ENCODE results near the gene CD200R1L.

DNA sequence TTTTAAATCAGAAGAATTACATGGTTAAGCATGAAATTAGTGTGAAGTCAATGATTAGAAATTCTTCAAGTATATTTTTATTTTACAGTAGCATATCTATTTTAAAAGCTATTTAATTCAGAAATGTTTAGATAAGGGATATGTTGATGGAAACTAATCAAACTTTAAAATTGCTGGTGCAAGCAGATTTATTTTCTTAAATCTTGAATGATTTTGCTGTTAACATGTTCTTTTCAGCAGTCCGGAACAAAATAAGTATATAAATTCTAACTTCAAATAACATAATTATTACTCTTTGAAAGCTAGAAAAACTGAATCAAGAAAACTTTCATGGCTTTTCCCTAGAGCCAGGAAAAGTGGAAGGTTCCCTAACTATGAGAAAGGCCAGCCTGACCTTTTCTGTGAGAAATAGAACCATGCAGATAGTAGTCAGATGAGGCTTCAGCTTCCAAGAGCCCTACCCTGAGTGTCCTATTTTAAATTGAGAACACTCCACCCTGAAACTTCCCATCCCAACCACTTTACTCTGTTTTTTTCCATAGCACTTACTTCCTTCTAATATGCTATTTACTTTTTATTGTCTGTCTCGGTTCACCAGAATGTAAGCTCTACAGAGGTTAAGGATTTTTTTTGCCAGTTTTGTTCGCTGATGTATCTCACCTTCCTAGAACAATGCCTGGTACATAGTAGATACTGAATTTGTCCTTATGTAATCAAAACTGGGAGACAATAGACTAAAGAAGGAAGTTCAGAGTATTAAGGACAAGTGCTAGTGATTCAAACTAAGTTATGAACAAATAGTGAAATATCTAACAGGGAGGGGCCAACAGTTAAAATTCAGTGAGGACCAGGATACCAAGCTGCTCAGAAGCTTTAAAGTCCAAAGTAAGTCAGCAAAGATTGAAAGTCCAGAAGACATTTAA lies 66.8 kb downstream of the CD200R1L start:
- TF ChIP-seq, protein P1, sequence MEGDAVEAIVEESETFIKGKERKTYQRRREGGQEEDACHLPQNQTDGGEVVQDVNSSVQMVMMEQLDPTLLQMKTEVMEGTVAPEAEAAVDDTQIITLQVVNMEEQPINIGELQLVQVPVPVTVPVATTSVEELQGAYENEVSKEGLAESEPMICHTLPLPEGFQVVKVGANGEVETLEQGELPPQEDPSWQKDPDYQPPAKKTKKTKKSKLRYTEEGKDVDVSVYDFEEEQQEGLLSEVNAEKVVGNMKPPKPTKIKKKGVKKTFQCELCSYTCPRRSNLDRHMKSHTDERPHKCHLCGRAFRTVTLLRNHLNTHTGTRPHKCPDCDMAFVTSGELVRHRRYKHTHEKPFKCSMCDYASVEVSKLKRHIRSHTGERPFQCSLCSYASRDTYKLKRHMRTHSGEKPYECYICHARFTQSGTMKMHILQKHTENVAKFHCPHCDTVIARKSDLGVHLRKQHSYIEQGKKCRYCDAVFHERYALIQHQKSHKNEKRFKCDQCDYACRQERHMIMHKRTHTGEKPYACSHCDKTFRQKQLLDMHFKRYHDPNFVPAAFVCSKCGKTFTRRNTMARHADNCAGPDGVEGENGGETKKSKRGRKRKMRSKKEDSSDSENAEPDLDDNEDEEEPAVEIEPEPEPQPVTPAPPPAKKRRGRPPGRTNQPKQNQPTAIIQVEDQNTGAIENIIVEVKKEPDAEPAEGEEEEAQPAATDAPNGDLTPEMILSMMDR (conservative IDR thresholded peaks at IDR 0.05; ENCODE audit: low read depth in 2 of 2): no peak
- TF ChIP-seq JUNB (IDR thresholded peaks at IDR 0.05; ENCODE audit: unreplicated experiment) (no peak), POLR2AphosphoS5 (IDR thresholded peaks at IDR 0.05; ENCODE audit: low read depth) (no peak), EZH2phosphoT487 (IDR thresholded peaks at IDR 0.05; ENCODE audit: unreplicated experiment) (no peak), EZH2 (IDR thresholded peaks at IDR 0.05; ENCODE audit: low read depth, unreplicated experiment) (no peak), NANOG (IDR thresholded peaks at IDR 0.05; ENCODE audit: borderline replicate concordance) (no peak), ZNF114 (CRISPR knock-in tag; IDR thresholded peaks at IDR 0.05) (no peak), CREB1 (CRISPR knock-in tag; IDR thresholded peaks at IDR 0.05; ENCODE audit: low read depth) (no peak), STAT1 (IDR thresholded peaks at IDR 0.05; ENCODE audit: unreplicated experiment) (no peak), ZNF331 (CRISPR knock-in tag; IDR thresholded peaks at IDR 0.05; ENCODE audit: low read depth) (no peak)
- TF ChIP-seq, protein P2, sequence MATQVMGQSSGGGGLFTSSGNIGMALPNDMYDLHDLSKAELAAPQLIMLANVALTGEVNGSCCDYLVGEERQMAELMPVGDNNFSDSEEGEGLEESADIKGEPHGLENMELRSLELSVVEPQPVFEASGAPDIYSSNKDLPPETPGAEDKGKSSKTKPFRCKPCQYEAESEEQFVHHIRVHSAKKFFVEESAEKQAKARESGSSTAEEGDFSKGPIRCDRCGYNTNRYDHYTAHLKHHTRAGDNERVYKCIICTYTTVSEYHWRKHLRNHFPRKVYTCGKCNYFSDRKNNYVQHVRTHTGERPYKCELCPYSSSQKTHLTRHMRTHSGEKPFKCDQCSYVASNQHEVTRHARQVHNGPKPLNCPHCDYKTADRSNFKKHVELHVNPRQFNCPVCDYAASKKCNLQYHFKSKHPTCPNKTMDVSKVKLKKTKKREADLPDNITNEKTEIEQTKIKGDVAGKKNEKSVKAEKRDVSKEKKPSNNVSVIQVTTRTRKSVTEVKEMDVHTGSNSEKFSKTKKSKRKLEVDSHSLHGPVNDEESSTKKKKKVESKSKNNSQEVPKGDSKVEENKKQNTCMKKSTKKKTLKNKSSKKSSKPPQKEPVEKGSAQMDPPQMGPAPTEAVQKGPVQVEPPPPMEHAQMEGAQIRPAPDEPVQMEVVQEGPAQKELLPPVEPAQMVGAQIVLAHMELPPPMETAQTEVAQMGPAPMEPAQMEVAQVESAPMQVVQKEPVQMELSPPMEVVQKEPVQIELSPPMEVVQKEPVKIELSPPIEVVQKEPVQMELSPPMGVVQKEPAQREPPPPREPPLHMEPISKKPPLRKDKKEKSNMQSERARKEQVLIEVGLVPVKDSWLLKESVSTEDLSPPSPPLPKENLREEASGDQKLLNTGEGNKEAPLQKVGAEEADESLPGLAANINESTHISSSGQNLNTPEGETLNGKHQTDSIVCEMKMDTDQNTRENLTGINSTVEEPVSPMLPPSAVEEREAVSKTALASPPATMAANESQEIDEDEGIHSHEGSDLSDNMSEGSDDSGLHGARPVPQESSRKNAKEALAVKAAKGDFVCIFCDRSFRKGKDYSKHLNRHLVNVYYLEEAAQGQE (IDR thresholded peaks at IDR 0.05; ENCODE audit: unreplicated experiment): no peak
- TF ChIP-seq, protein P3, sequence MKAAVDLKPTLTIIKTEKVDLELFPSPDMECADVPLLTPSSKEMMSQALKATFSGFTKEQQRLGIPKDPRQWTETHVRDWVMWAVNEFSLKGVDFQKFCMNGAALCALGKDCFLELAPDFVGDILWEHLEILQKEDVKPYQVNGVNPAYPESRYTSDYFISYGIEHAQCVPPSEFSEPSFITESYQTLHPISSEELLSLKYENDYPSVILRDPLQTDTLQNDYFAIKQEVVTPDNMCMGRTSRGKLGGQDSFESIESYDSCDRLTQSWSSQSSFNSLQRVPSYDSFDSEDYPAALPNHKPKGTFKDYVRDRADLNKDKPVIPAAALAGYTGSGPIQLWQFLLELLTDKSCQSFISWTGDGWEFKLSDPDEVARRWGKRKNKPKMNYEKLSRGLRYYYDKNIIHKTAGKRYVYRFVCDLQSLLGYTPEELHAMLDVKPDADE (IDR thresholded peaks at IDR 0.05): no peak
- TF ChIP-seq, protein P4, sequence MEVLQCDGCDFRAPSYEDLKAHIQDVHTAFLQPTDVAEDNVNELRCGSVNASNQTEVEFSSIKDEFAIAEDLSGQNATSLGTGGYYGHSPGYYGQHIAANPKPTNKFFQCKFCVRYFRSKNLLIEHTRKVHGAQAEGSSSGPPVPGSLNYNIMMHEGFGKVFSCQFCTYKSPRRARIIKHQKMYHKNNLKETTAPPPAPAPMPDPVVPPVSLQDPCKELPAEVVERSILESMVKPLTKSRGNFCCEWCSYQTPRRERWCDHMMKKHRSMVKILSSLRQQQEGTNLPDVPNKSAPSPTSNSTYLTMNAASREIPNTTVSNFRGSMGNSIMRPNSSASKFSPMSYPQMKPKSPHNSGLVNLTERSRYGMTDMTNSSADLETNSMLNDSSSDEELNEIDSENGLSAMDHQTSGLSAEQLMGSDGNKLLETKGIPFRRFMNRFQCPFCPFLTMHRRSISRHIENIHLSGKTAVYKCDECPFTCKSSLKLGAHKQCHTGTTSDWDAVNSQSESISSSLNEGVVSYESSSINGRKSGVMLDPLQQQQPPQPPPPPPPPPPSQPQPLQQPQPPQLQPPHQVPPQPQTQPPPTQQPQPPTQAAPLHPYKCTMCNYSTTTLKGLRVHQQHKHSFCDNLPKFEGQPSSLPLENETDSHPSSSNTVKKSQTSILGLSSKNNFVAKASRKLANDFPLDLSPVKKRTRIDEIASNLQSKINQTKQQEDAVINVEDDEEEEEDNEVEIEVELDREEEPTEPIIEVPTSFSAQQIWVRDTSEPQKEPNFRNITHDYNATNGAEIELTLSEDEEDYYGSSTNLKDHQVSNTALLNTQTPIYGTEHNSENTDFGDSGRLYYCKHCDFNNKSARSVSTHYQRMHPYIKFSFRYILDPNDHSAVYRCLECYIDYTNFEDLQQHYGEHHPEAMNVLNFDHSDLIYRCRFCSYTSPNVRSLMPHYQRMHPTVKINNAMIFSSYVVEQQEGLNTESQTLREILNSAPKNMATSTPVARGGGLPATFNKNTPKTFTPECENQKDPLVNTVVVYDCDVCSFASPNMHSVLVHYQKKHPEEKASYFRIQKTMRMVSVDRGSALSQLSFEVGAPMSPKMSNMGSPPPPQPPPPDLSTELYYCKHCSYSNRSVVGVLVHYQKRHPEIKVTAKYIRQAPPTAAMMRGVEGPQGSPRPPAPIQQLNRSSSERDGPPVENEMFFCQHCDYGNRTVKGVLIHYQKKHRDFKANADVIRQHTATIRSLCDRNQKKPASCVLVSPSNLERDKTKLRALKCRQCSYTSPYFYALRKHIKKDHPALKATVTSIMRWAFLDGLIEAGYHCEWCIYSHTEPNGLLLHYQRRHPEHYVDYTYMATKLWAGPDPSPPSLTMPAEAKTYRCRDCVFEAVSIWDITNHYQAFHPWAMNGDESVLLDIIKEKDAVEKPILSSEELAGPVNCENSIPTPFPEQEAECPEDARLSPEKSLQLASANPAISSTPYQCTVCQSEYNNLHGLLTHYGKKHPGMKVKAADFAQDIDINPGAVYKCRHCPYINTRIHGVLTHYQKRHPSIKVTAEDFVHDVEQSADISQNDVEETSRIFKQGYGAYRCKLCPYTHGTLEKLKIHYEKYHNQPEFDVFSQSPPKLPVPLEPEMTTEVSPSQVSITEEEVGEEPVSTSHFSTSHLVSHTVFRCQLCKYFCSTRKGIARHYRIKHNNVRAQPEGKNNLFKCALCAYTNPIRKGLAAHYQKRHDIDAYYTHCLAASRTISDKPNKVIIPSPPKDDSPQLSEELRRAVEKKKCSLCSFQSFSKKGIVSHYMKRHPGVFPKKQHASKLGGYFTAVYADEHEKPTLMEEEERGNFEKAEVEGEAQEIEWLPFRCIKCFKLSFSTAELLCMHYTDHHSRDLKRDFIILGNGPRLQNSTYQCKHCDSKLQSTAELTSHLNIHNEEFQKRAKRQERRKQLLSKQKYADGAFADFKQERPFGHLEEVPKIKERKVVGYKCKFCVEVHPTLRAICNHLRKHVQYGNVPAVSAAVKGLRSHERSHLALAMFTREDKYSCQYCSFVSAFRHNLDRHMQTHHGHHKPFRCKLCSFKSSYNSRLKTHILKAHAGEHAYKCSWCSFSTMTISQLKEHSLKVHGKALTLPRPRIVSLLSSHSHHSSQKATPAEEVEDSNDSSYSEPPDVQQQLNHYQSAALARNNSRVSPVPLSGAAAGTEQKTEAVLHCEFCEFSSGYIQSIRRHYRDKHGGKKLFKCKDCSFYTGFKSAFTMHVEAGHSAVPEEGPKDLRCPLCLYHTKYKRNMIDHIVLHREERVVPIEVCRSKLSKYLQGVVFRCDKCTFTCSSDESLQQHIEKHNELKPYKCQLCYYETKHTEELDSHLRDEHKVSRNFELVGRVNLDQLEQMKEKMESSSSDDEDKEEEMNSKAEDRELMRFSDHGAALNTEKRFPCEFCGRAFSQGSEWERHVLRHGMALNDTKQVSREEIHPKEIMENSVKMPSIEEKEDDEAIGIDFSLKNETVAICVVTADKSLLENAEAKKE (CRISPR knock-in tag; IDR thresholded peaks at IDR 0.05): no peak
